Osteocyte (in vitro differentiated cells): ENCODE data around the gene KLHL41. TPM values are rescaled to one million over a fixed set of nuclear protein-coding genes. Genes with fewer than 3 reads are reported as not detected.
"Not testable (repeated sequence)": the region's sequence is repeated elsewhere in the genome, so short reads cannot be mapped to it uniquely, and the experiment has no call there.

ENCODE experiments used
- DNase-seq: peaks from one replicate; pipeline ENCODE4 v3.0.0; 2021; ENCODE audit warnings: mixed read lengths; ENCODE audit not compliant: unreplicated experiment; ENCODE audit errors: extremely low spot score
- H3K27ac Mint-ChIP-seq: one replicate; pipeline ENCODE4 v1.8.0; 2021; ENCODE audit warnings: mild to moderate bottlenecking, mixed read lengths; ENCODE audit not compliant: unreplicated experiment
- H3K27me3 Mint-ChIP-seq: one replicate; pipeline ENCODE4 v1.8.0; 2021; ENCODE audit warnings: mixed read lengths; ENCODE audit not compliant: unreplicated experiment
- H3K36me3 Mint-ChIP-seq: one replicate; pipeline ENCODE4 v1.8.0; 2021; ENCODE audit warnings: mixed read lengths; ENCODE audit not compliant: unreplicated experiment
- H3K4me1 Mint-ChIP-seq: one replicate; pipeline ENCODE4 v1.8.0; 2021; ENCODE audit warnings: mixed read lengths; ENCODE audit not compliant: unreplicated experiment
- H3K4me3 Mint-ChIP-seq: one replicate; pipeline ENCODE4 v1.8.0; 2021; ENCODE audit warnings: mild to moderate bottlenecking, moderate library complexity, mixed read lengths; ENCODE audit not compliant: unreplicated experiment
- H3K9me3 Mint-ChIP-seq: one replicate; pipeline ENCODE4 v1.8.0; 2021; ENCODE audit warnings: mixed read lengths; ENCODE audit not compliant: unreplicated experiment
- CTCF ChIP-seq: fragments of 200-600 bp; sonication (generic); IDR thresholded peaks from 2 replicates; pipeline ENCODE4 v1.5.0; 2021; ENCODE audit warnings: antibody characterized with exemption, mild to moderate bottlenecking, moderate library complexity
- total RNA-seq: library from RNA; stranded (reverse); gene quantifications from 2 replicates; pipeline ENCODE4 v1.2.1, GENCODE V29; 2021

KLHL41 gene
- total RNA-seq, 1 donor from 2014 or later: 1.5 TPM

GRCh38 chr2:169525434-169525833 is 15.9 kb downstream of the KLHL41 start:
- Mint-ChIP-seq H3K4me1 (no peaks in the 10 kb centered on the region), H3K9me3 (no peaks in the 10 kb centered on the region), H3K36me3 (peaks cover 20% of the 10 kb centered on the region), H3K27ac (no peak overlapping the region), H3K27me3 (no peaks in the 10 kb centered on the region), H3K4me3 (no peak overlapping the region)
- no peak for TF ChIP-seq CTCF
- no peak for DNase-seq

- no peaks in the 10 kb centered on the region for H3K27me3 Mint-ChIP-seq
- peaks cover 22% of the 10 kb centered on the region for H3K36me3 Mint-ChIP-seq
- no peak for TF ChIP-seq CTCF
- H3K27ac Mint-ChIP-seq: no peak overlapping the region
- no peaks in the 10 kb centered on the region for H3K9me3 Mint-ChIP-seq
- H3K4me1 Mint-ChIP-seq: no peaks in the 10 kb centered on the region
- no peak for DNase-seq
- no peak overlapping the region for H3K4me3 Mint-ChIP-seq
These were observed 16.9 kb downstream of the KLHL41 start for GRCh38 chr2:169526451-169526850.

- Mint-ChIP-seq H3K4me3 (no peak overlapping the region), H3K9me3 (no peaks in the 10 kb centered on the region), H3K4me1 (no peaks in the 10 kb centered on the region), H3K27me3 (no peaks in the 10 kb centered on the region), H3K27ac (no peak overlapping the region), H3K36me3 (peaks cover 16% of the 10 kb centered on the region)
- DNase-seq: no peak
- peak; percentile 86 for TF ChIP-seq CTCF
These were observed 18.8 kb downstream of the KLHL41 start for GRCh38 chr2:169528271-169528701.

- not testable (repeated sequence) for DNase-seq, H3K9me3 Mint-ChIP-seq, H3K4me3 Mint-ChIP-seq, H3K27me3 Mint-ChIP-seq, H3K27ac Mint-ChIP-seq, H3K4me1 Mint-ChIP-seq
- peaks cover 12% of the 10 kb centered on the region for H3K36me3 Mint-ChIP-seq
These were observed 30.0 kb downstream of the KLHL41 start for GRCh38 chr2:169539460-169539859.

GRCh38 chr2:169540146-169540545 is 30.6 kb downstream of the KLHL41 start:
- peaks cover 12% of the 10 kb centered on the region for H3K36me3 Mint-ChIP-seq
- DNase-seq: no peak
- no peak for TF ChIP-seq CTCF
- no peak overlapping the region for H3K4me3 Mint-ChIP-seq
- H3K9me3 Mint-ChIP-seq: no peaks in the 10 kb centered on the region
- H3K27me3 Mint-ChIP-seq: no peaks in the 10 kb centered on the region
- H3K4me1 Mint-ChIP-seq: no peaks in the 10 kb centered on the region
- no peak overlapping the region for H3K27ac Mint-ChIP-seq

GRCh38 chr2:169542433-169542832 is 32.9 kb downstream of the KLHL41 start:
- no peak overlapping the region for H3K27ac Mint-ChIP-seq

More at GRCh38 chr2:169542433-169542832, 32.9 kb downstream of the KLHL41 start:
- Mint-ChIP-seq H3K36me3 (peaks cover 6% of the 10 kb centered on the region), H3K27me3 (no peaks in the 10 kb centered on the region), H3K9me3 (no peaks in the 10 kb centered on the region), H3K4me3 (no peak overlapping the region), H3K4me1 (no peaks in the 10 kb centered on the region)
- TF ChIP-seq CTCF: no peak
- no peak for DNase-seq
